HFFc6 (cell line): ENCODE measurements around the gene ZNF155. TPM values are rescaled to one million over a fixed set of nuclear protein-coding genes. Genes with fewer than 3 reads are reported as not detected.

ENCODE experiments used
- DNase-seq: peaks from one replicate; pipeline ENCODE4 v3.0.0-alpha.2; 2018
- H3K27ac Mint-ChIP-seq: 2 replicates; pipeline ENCODE4 v1.8.0; 2020; ENCODE audit warnings: mild to moderate bottlenecking, mixed read lengths
- H3K27me3 Mint-ChIP-seq: 2 replicates; pipeline ENCODE4 v1.8.0; 2021; ENCODE audit warnings: mild to moderate bottlenecking, moderate library complexity, mixed read lengths; ENCODE audit not compliant: insufficient read depth
- H3K36me3 Mint-ChIP-seq: 2 replicates; pipeline ENCODE4 v1.8.0; 2021; ENCODE audit warnings: low read depth, mixed read lengths
- H3K4me1 Mint-ChIP-seq: 2 replicates; pipeline ENCODE4 v1.8.0; 2020; ENCODE audit warnings: low read depth, mixed read lengths
- H3K4me3 Mint-ChIP-seq: 2 replicates; pipeline ENCODE4 v1.8.0; 2020; ENCODE audit warnings: mild to moderate bottlenecking, moderate library complexity, mixed read lengths
- H3K9me3 Mint-ChIP-seq: 2 replicates; pipeline ENCODE4 v1.8.0; 2020; ENCODE audit warnings: mild to moderate bottlenecking, mixed read lengths
- total RNA-seq, 6 experiments: library from RNA; stranded (reverse); fragmentation: NEBNext Ultra II Directional; extraction: Animal tissue kit (Norgen Biotek cat#: 25700); gene quantifications; 2 replicates in 1 of 6; 3 replicates in 5 of 6; pipeline ENCODE4 v1.2.3, GENCODE V29; 2021
- TF ChIP-seq, protein P1 (sequence below): fragments of 200-600 bp; sonication (generic); IDR thresholded peaks from 2 replicates; pipeline ENCODE4 v1.5.0; 2021; ENCODE audit warnings: antibody characterized with exemption, mild to moderate bottlenecking

Gene ZNF155
- total RNA-seq, 6 experiments from 2014 or later, result 5.7 to 6.7 (median 6.4) TPM

GRCh38 chr19:43960411-43960810, 23.6 kb upstream of the ZNF155 start:
- Mint-ChIP-seq H3K36me3 (peaks cover 65% of the 10 kb centered on the region), H3K27ac (no peak overlapping the region), H3K27me3 (no peaks in the 10 kb centered on the region; the same call in 1 of the 2 replicates), H3K9me3 (peaks cover 56% of the 10 kb centered on the region), H3K4me3 (no peak overlapping the region), H3K4me1 (peaks cover 13% of the 10 kb centered on the region)
- no peak for DNase-seq
- TF ChIP-seq, protein P1, sequence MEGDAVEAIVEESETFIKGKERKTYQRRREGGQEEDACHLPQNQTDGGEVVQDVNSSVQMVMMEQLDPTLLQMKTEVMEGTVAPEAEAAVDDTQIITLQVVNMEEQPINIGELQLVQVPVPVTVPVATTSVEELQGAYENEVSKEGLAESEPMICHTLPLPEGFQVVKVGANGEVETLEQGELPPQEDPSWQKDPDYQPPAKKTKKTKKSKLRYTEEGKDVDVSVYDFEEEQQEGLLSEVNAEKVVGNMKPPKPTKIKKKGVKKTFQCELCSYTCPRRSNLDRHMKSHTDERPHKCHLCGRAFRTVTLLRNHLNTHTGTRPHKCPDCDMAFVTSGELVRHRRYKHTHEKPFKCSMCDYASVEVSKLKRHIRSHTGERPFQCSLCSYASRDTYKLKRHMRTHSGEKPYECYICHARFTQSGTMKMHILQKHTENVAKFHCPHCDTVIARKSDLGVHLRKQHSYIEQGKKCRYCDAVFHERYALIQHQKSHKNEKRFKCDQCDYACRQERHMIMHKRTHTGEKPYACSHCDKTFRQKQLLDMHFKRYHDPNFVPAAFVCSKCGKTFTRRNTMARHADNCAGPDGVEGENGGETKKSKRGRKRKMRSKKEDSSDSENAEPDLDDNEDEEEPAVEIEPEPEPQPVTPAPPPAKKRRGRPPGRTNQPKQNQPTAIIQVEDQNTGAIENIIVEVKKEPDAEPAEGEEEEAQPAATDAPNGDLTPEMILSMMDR, result no peak

DNA sequence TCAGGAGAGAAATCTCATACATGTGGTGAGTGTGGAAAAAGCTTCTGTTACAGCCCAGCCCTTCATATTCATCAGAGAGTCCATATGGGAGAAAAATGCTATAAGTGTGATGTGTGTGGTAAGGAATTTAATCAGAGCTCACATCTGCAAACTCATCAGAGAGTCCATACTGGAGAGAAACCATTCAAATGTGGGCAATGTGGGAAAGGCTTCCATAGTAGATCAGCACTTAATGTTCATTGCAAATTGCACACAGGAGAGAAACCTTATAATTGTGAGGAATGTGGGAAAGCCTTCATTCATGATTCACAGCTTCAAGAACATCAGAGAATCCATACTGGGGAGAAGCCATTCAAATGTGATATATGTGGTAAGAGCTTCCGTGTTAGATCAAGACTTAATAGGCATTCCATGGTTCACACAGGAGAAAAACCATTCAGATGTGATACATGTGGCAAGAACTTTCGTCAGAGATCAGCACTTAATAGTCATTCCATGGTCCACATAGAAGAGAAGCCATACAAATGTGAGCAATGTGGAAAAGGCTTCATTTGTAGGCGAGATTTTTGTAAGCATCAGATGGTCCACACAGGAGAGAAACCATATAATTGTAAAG, 17.8 kb upstream of the ZNF155 start:
- Mint-ChIP-seq H3K27me3 (no peaks in the 10 kb centered on the region; the same call in 1 of the 2 replicates), H3K4me3 (no peak overlapping the region), H3K4me1 (no peaks in the 10 kb centered on the region), H3K9me3 (peaks cover 86% of the 10 kb centered on the region), H3K27ac (no peak overlapping the region), H3K36me3 (peaks cover 92% of the 10 kb centered on the region)
- DNase-seq, result no peak
- TF ChIP-seq, protein P1, result no peak

DNA sequence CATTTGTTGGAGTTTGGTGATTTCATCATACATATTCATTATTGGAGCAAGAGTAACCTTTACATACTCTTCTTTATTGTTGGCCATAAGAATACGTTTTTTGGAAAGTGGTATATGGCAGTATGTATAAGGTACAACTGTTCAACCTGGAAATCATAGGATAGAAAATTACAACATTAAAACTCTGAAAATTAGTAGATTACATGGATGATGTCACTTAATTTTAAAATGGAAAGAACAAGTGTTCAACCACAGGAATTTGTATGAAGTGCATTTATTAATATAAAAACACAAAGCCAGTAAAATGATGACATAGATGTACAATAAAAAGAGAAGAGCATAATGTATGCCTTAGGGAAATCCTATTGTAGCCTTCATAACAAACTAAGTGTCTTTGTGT, 7.3 kb upstream of the ZNF155 start:
- H3K36me3 Mint-ChIP-seq, result peaks cover 37% of the 10 kb centered on the region
- DNase-seq, result no peak
- H3K9me3 Mint-ChIP-seq, result peaks cover 44% of the 10 kb centered on the region
- H3K27me3 Mint-ChIP-seq, result no peaks in the 10 kb centered on the region
- H3K4me1 Mint-ChIP-seq, result no peaks in the 10 kb centered on the region
- H3K27ac Mint-ChIP-seq, result no peak overlapping the region
- TF ChIP-seq, protein P1, result no peak
- no peak overlapping the region for H3K4me3 Mint-ChIP-seq

DNA sequence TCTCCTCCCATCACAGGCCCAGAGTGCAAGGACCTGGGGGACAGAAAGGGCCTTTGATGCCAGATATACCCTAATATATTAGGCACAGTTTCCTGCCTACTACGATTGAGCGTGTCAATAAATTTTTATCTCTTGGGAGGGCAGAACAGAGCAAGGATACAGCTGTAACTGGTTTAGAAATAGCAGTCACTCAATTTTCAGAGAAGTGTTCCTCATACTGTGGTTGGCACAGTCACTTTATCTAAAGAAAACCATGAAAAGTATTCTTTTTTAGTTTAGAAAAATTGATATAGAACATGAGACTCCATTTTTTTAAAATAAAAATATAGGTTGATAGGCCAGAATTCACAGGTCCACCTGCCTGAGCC, 460 bp upstream of the ZNF155 start:
- Mint-ChIP-seq H3K27me3 (no peaks in the 10 kb centered on the region; the same call in 1 of the 2 replicates), H3K4me1 (peaks cover 10% of the 10 kb centered on the region), H3K9me3 (0 out of 2 replicates have a peak, but pooled peaks cover under 1% of the 10 kb centered on the region), H3K4me3 (peak overlapping the region; percentile 97), H3K36me3 (peaks cover 12% of the 10 kb centered on the region), H3K27ac (peak overlapping the region; percentile 20; the same call in 1 of the 2 replicates)
- DNase-seq, result no peak
- TF ChIP-seq, protein P1, result no peak

- Mint-ChIP-seq H3K9me3 (no peaks in the 10 kb centered on the region), H3K36me3 (peaks cover 19% of the 10 kb centered on the region), H3K27me3 (no peaks in the 10 kb centered on the region; the same call in 1 of the 2 replicates), H3K4me3 (peak overlapping the region; percentile 97), H3K27ac (peak overlapping the region; percentile 92), H3K4me1 (peaks cover 10% of the 10 kb centered on the region)
- TF ChIP-seq, protein P1, result no peak
- DNase-seq, result no peak
These were observed 656 bp downstream of the ZNF155 start for GRCh38 chr19:43984687-43985000.
